Stimulated activated CD8-positive, alpha-beta memory T cell treated with anti-CD3 and anti-CD28 coated beads, Interleukin-15, amount 100 ng/mL, for 48 hours (primary cell): ENCODE results near the gene NFE2.

Experiments used
- DNase-seq, 2 donors: peaks; one replicate each; pipeline ENCODE4 v3.0.0-alpha.2; 2020; ENCODE audit warnings: low read depth in 2 of 2

Gene NFE2

DNA sequence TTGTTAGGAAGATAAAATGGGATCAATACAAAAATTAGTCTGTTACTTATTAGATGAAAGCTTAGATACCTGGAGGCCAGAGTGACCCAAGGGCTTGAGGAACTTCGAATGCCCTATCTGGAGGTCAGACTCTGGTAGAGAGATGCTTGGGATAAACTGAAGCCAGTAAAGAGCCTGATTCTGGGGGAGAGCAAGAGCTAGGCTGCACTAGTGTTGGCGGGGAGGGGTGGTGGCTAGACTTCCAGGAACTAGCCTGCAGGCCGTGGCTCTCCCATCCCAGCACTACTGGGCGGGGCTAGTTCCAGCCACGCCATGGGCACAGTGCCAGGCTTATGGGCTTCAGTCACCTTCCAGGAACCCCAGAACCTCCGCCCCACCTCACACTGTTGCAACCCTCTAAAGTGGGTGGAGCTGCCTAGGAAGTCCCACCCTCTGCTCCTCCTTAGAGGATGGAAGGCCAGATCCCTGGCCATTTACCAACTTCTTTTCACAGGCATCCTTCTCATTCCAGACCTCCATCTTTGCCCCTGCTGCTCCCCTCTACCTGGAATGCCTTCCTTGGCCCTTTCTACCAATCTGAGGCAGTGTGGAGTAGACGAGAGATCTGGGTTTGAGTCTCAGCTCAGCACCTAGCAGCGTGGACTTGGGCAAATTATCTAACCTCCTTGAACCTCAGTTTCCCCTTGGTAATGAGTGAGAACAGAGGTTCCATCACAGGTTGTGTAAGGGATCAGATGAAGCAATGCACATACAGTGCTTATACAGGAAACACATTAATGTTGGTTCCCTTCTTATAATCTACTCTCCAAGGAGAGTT lies 6.3 kb upstream of the NFE2 start:
- DNase-seq, result no peak

DNA sequence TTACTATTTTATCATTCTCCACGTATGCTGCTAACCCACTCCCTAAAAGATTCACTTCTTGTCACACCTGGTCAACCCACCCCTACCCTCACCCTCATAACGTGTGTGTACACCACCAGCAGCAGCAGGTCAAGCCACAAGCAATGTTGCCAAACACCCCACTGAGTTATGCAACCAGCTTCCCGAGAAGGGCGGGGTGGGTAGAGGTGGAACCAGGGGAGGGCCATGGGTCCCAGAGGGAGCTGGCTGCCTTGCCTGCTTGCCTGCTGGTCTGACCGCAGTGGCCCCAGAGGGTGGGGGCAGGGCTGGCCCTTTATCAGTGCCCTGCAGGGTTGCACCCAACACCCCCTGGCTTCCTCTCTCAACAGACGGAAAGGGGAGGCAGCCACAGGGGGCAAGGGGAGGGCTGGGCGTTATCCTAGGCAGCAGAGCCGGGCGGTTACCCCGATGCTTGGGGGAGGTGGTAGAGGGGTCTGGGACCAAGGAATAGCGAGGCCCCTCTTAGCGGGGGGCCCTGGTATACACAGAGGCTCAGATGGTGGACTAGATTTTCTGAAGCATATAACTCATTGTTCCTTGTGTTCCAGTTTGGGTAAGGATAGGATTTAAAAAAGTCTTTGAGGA lies 3.5 kb upstream of the NFE2 start:
- DNase-seq, result peak in 1 of 2 donors; percentile 15

- DNase-seq, result no peak
Observed at GRCh38 chr12:54303640-54304039, 2.8 kb upstream of the NFE2 start.

GRCh38 chr12:54301428-54302048 lies 723 bp upstream of the NFE2 start:
- DNase-seq, result no peak

- no peak for DNase-seq
Observed at GRCh38 chr12:54300225-54300731, 537 bp downstream of the NFE2 start.

GRCh38 chr12:54299515-54300224 lies 1.1 kb downstream of the NFE2 start:
- DNase-seq, result no peak

- no peak for DNase-seq
Observed at GRCh38 chr12:54298904-54299303, 1.9 kb downstream of the NFE2 start.

DNA sequence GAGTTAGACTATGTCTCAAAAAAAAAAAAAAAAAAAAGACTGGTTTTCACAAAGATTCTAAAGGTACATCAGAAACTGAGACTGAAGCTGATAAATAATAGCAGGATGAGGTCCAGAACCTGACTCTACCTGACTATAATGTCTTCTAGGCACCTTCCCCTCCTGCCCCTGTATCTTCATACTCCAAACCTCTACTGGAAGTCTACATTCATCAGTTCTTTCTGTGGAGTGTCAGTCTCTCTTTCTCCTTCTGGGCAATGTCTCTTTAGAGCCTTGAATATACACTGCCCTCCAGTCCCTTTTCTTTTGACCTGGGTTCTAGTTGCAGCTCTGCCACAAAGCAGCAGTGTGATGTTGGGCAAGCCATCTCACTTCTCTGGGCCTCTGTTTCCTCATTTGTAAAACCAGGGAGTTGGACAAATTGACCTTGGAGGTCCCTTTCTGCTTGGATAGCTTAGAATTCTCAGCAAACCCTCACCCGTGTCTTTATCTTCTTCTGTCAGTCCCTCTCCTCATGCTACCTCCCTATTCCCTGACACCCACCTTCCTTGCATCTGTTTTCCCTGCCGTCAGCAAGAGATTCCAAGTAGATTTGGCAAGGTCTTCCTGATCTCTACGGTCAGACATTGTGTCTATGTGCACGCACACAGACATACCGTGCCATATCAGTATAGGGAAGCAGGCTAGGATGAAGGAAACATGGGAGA lies 4.3 kb downstream of the NFE2 start:
- no peak for DNase-seq

DNA sequence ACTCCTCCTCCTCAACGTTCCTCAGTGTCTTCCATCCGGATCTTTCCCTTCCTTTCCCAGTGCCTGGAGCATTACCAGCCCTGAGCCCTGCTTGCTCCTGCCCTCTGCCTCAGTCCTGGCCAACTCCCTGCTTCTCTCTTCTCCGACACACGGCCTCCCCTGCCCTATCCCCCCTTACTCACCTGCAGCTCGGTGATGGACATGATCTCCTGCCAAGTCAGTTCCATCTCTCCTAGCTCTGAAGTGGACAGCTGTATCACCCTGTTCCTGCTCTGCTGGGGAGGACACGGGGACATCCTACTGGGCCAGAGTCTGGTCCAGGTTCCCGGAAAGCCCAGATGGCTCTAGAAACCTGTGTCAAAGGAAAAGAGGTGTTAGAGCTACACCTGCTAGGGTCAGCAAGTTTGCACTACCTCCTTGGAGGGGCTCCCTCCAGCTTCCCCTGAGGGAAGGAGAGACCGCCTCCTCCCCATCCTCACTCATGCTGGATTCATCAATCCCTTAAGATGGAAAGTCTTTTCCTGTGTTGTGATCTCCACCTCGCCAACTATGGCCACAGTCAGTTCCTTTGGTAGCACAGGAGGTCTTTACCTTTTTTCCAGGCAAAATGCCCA lies 5.8 kb downstream of the NFE2 start:
- no peak for DNase-seq

GRCh38 chr12:54294152-54294952 lies 6.5 kb downstream of the NFE2 start:
- no peak for DNase-seq

DNA sequence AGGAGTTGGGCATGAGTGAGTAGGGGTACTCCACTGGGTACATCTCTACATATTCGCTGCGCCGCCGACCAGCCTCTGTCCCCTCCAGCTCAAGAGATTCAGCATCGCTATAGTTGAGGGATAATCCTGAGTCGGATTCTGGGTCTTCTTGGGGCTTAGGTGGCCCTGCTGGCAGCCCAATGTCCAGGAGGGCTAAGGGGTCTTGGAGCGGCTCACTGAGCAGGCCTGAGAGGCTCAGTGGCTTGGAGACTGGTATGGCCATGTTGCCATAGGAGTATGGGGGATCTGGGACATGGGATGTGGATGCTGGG lies 7.9 kb downstream of the NFE2 start:
- no peak for DNase-seq

DNA sequence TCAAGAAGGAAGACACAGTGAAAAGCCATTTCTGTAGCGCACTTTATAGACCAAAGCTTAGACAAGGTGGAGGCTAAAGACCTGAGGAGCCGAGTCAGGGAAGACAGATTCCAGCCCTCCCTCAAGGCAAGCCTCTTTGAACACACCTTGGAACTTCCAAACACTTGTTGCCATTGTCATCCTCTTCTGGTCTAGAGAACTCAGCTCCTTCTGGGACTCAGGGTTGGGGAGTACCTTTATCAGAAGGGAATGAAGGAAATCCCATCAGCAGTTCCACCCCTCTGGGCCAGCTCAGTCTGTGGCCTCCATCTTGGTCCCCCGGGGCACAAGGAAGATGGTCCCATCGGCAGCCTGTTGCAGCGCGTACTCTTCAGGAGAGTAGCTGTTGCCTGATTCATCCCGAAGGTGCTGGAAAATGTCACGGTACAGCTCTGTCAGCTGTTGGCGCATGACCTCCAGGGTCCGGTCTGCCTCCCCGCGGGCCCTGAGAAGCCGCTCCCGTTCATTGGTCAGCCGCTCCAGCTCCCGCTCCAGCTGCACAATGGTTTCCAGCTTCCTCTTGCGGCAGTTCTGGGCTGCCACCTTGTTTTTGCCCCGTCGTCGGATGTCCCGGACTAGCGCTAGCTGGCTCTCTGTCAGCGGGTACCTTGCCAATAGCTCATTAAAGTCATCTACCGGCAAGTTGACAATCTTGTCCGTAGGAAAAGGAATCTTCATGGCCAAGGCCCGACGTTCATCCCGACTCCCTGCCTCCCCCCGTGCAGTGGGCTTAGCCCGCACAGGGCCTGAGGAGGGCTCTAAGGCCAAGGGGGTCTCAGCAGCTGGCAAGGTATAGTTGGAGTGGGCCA lies 8.5 kb downstream of the NFE2 start:
- no peak for DNase-seq

DNA sequence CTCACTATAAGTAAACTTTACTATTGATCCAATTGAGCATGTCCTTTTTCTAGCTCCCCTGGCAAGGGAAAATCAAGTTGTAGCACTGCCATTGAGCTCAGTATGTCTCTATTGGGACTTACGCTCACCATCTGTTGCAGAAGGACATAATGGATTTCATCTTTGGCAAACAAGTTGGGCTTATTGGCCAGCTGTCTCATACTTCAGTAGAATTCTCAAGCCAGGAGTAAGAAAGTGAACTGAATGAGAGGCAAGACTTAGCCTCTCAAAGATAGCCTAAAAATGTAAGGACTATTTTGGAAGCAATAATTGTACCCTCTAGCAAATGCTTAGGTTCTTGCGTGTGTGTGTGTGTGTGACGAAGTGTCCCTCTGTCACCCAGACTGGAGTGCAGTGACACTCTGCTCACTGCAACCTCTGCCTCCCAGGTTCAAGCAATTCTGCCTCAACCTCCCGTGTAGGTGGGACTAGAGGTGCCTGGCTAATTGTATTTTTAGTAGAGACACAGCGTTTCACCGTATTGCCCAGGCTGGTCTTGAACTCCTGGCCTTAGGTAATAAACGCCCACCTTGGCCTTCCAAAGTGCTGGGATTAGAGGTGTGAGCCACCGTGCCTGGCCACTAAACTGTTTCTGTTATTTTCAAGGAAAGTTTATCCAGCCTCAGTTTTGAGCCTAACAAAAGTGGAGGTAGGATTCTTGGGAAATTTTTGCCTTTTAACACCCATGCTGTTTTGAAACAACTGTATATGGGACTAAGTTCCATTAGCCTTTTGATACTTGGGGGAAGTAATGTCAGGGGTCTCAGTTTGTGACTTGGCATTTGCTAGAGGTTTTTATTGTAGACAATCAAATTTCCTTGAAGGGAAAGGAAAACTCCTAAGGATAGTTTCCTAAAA lies 13.3 kb downstream of the NFE2 start:
- DNase-seq, result no peak

GRCh38 chr12:54286042-54287030 lies 14.5 kb downstream of the NFE2 start:
- no peak for DNase-seq

GRCh38 chr12:54285150-54286041 lies 15.4 kb downstream of the NFE2 start:
- DNase-seq, result no peak
